Measurements from ENCODE around the gene GANC.
"Not testable (repeated sequence)": the region's sequence is repeated elsewhere in the genome, so short reads cannot be mapped to it uniquely, and the experiment has no call there.

The GANC gene

DNA sequence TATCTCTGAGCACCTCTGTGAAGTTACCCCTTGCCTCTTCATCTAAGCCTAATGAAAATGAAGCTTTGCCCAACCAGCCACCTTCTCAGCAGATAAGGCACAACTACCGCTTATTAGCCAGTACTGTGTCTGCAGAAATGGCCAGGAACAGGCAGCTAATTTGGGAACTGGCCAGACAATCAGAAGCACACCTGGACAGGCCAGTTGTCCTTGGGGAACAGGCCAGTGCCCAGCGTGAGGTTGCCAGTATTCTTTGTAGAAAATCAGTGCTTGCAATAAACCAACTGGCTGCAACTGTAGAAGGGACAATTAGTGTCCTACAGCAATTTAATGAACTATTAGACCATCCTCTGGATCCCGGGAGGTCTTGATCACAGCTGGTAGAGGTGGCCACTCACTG is 10.7 kb downstream of the GANC start:
- DNase-seq, result no peak

DNA sequence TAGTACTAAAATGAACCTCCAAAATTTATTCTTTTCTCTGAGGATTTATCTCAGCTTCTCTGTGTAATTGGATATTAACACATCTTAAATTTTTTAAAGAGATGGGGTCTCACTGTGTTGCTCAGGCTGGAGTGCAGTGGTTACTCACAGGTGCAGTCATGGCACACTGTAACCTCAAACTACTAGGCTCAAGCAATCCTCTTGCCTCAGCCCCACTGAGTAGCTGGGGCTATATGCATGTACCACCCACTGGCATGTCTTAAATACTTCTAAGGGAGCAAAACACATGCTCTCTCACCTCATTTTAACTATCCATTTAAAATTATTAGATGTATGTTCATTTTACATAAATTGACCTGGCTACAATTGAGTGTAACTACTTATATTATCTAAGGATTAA is 11.6 kb downstream of the GANC start:
- no peak for DNase-seq

DNA sequence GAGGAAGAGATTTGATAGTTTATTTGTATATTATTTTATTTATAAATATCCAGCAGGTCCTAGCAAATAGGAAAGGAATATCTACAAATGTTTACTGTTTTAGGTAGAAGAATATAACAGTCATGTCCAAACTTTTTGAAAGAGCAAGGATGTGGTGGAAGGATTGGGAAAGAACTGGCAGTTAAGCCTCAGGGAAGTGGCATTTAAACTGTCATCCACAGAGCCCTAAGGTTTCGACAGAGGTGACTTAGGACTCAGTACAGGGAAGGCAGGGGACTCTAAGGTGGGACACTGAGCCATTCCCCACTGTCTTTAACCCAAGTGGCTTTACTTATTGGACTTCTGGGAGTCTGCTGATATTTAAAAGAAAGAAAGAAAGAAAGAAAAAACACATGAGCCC is 12.0 kb downstream of the GANC start:
- DNase-seq, result no peak

DNA sequence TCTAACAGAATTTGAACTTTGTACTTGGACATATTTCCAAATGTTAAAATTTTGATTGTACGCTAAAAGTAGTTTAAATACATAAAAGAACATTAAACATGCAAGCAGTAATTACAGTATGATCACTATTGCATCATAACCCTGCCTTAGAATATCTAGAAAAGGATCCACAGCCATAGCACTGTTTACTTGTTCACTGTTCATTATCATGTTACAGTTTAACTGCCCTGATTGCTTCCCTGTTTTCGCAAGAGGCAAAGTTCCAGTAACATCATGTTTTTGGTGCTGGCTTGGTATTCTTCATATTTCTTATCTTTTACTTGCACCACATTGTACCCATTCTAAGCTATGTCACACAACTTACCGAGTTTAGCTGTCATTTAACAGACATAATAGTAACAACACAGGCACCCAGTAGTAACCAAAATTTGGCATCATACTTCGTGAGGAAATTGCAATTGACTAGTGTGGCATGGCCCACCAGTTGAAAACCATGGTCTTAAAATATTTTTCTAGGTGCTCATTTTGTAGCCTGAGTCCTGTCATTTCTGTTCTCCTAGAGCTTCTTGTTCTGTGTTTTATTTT is 13.5 kb downstream of the GANC start:
- no peak for DNase-seq

DNA sequence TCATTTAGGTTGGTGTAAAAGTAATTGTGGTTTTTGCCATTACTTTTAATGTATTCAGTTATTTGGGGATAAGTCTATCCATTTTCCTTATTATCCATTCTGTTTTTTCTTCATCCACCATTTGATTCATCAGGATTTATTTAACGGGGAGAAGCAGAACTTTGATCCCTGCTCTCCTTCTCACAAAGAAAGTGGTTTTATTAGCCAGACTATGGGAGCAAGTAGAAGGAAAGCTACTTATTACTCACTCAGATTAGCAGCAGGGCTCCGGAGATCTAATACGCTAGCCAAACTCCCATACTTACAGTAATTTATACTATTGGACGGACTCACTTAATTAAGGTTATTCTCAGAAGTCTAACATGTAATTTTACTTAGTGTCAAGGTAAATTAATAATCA is 14.9 kb downstream of the GANC start:
- DNase-seq, result no peak

DNA sequence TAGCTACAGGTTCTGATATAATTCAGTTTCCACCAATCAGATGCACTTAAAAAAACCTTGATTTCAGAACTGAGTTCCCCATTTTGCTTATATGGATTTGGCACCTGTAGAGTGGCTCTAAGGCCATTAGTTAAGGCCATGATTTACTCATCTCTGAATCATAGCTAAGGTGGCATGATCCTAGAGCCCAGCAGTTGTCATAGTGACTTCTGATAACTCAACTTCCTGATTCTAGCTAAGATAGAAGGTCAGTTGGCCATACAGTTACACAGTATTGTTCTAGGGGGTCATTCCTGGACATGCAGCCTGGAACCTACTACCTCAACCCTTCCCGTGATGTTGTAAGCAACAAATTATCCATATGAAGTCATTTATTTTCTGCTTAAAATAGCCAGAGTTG is 16.2 kb downstream of the GANC start:
- DNase-seq, result no peak

DNA sequence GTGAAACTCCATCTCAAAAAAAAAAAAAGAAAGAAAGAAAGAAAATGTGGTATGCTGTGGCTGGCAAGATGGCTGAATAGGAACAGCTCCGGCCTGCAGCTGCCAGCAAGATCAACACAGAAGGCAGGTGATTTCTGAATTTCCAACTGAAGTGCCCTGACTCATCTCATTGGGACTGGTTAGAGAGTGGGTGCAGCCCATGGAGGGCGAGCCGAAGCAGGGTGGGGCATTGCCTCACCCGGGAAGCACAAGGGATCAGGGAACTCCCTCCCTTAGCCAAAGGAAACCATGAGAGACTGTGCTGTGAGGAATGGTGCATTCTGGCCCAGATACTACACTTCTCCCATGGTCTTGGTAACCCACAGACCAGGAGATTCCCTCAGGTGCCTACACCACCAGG is 28.0 kb downstream of the GANC start:
- DNase-seq, result not testable (repeated sequence)

DNA sequence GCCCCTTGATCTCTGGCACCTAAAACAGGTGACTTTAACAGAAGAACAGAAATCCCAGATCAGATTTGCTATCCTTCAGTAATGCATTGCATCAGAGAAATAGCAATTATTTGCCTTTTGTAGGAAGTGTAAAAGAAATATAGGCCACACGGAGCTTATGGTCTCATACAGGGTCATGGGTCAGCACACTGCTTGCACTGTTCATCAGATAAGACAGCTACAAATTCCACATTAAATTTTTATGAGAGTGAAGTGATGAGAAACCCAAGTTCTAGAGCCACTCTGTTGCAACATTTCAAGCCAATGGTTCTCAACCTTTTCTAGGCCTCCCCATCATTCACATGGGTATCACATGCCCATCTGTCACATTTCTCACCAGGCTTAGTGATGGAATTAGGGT is 33.7 kb downstream of the GANC start:
- no peak for DNase-seq

DNA sequence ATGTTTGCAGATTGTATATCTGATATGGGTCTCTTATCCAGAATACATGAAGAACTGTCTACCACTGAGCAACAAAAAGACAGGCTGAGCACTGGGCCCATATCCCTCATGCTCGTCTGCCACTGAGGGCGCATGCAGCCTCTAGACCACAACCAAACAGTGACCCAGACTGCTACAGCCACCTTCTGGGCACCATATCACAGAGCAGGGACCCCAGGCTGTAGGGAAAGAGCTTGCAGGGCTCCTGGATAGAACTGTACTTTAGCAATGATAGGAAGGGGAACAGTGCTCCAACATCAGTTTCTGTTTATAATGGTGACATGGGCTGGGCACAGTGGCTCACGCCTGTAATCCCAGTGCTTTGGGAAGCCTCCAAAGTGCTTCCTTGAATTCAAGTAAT is 40.5 kb downstream of the GANC start:
- DNase-seq, result no peak

DNA sequence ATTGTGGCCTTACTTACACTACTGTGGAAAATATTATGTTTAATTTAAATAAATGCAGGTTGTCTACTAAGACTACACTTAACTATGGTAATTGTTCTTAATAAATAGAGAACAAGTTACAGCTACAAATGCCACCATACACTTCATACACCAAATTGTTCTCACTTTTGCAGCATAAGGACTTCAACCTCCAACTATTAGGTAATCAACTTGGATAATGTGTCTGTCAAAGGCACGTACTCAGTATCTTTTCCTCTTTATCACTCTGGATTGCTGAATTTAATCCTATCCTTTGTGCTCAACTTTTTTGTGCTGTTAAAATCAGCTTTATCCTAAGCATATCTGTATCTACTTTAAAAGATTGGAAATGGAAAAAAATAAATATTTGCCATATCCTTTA is 41.8 kb downstream of the GANC start:
- no peak for DNase-seq

DNA sequence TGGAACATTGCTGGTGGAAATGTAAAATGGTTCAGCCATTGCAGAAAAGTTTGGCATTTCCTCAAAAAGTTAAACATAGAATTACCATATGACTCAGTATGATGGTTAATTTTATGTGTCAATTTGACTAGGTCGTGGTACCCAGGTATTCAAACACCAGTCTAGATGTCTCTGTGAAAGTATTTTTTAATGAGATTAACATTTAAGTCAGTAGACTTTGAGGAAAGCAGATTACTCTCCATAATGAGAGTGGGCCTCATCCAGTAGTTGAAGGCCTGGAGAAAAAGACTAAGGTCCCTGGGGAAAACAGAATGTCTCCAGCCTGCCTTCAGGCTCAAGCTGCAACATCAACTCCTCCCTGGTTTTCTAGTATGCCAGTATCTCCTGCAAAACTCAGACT is 42.5 kb downstream of the GANC start:
- DNase-seq, result no peak

DNA sequence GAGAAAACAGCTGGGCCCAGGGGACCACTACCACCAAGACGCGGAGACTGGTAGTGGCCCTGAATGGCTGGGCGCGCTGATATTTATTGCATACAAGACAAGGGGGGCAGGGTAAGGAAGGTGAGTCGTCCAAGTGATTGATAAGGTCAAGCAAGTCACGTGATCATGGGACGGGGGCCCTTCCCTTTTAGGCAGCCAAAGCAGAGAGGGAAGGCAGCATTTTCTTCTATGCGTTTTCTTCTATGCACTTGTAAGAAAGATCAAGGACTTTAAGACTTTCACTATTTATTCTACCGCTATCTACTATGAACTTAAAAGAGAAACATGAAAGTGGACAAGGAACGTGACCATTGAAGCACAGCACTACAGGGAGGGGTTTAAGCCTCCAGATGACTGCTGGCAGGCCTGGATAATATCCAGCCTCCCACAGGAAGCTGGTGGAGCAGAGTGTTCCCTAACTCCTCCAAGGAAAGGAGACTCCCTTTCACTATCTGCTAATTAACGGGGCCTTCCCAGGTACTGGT is 43.3 kb downstream of the GANC start:
- not testable (repeated sequence) for DNase-seq

DNA sequence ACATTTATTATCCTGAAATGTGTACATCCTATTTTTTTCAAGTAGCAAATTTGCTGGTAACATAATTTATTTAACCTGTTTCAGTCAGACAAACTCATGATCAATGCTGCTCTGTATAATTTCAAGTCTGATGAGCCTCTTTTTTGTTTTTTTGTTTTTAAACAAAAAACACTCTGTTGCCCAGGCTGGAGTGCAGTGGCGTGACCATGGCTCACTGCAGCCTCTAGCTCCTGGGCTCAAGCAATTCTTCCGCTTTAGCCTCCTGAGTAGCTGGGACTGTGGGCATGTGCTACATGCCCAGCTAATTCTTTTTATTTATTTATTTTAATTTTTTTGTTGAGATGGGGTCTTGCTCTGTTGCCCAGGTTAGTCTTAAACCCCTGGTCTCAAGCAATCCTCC is 46.2 kb downstream of the GANC start:
- no peak for DNase-seq

DNA sequence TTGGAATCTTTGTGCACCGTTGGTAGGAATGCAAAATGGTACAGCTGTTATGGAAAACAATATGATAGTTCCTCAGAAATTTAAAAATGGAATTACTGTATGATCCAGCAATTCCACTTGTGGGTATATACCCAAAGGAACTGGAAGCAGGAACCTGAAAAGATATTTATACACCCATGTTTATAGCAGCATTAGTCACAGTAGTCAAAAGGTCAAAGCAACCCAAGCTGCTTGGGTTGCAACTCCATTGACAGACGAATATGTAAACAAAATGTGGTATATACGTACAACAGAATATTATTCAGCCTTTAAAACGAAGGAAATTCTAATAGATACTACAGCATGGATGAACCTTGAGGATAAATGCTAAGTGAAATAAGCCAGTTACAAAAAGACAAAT is 51.3 kb downstream of the GANC start:
- DNase-seq, result no peak

DNA sequence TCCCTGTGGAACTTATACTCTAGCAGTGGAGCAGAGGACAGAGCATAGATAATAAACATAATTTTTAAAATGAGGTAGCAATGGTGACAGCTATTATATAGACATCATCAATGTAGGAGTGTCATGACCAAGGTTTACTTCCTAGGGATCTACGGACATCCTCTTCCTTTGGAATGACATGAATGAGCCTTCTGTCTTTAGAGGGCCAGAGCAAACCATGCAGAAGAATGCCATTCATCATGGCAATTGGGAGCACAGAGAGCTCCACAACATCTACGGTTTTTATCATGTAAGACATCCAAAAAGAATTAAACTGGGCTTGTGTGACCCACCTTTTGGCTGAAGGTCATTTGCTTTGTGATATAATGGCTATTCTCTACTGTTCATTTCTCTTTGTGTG is 56.2 kb downstream of the GANC start:
- no peak for DNase-seq

DNA sequence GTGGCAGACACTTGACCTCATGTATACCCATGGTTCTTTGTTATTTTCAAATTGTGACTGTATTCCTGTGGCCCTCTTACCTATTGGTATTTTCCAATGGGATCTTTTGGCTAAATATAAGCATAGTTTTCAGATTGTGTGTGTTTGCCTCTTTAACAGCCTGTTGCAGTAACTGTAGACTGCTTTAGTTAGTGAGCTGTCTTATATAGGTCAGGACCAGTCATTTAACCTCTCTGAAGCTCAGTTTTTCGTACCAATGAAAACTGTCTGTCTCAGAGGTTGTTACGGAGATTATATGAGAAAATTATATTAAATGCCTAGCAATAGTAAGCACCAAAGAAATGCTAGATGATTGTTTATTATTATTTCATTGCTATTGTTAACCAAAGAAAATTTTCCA is 57.0 kb downstream of the GANC start:
- DNase-seq, result no peak

DNA sequence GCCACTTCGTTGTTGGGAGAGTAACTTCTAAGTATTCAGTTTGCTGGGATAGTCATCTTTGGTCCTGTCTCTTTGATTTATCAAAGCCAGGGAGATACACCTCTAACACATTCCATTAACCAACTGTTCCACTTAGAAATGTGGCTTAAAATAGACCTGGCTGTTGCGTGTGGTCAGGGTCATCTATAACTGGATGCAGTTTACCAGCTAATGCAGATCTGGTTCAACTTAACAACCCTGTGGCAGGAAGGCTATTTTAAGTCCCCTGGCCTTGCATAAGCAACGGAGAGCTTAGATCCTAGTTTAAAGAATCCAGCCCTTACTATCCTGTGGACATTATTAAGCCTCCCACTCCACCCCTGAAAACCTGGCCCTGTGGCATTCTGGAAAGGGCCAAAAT is 58.2 kb downstream of the GANC start:
- no peak for DNase-seq

DNA sequence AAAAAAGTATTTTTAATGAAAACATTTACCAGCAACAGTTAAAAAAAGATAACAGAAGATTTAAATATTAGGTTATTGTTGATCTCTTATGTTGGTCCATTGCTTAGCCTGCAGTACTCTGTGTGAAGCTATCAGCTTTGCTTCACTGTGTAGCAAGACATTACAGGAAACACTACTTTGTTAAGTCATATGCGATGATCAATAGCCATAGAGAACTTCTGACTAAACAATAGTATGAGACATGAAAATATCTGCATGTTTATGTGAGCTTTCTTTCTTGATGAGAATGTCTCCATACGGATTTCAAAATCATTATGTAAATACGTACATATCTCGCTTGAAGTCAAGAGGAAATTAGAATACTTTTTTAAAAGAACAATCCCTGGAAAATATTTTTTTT is 59.3 kb downstream of the GANC start:
- DNase-seq, result no peak

DNA sequence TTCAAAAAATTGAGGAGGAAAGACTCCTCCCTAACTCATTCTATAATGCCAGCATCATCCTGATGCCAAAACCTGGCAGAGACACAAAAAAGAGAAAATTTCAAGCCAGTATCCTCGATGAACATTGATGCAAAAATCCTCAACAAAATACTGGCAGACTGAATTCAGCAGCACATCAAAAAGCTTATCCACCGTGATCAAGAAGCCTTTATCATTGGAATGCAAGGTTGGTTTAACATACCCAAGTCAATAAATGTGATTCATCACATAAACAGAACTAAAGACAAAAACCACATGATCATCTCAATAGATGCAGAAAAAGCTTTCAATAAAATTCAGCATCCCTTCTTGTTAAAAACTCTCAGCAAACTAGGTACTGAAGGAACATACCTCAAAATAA is 62.1 kb downstream of the GANC start:
- no peak for DNase-seq

DNA sequence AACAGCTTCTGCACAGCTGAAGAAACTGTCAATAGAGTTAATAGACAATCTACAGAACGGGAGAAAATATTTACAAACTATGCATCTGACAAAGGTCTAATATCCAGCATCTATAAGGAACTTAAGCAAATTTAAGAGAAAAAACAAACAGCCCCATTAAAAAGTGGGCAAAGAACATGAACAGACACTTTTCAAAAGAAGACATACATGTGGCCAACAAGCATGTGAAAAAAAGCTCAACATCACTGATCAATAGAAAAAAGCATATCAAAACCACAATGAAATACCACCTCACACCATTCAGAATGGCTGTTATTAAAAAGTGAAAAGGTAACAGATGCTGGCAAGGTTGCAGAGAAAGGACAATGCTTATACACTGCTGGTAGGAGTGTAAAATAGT is 63.6 kb downstream of the GANC start:
- not testable (repeated sequence) for DNase-seq

DNA sequence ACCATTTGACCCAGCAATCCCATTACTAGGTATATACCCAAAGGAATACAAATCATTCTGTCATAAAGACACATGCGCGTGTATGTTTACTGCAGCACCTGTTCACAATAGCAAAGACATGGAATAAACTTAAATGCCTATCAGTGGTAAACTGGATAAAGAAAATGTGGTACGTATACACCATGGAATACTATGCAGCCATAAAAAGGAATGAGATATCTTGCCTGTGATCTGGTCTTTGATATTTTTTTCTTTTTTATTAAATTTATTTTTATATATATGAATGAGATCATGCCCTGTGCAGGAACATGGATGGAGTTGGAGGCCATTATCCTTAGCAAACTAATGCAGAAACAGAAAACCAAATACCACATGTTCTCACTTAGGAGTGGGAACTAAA is 64.1 kb downstream of the GANC start:
- DNase-seq, result not testable (repeated sequence)

DNA sequence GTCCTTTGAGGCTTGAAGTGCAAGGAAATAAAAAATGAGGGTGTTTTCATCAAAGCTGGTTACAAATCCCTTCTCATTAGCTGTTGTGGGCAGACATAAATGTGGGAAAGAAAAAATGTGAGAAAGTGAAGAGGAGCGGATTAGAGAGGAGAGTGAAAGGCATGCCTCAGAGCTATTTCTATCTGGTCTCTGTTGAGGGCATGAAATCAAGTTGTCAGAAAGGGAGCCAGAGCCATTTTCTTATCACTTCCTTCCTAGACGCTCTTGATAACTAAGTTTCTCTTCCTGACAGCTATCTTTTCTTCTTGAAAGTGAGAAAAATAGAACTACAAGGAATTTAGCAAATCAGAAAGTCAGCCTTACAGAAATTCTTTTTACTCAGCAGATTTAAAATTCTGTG is 65.5 kb downstream of the GANC start:
- DNase-seq, result no peak

DNA sequence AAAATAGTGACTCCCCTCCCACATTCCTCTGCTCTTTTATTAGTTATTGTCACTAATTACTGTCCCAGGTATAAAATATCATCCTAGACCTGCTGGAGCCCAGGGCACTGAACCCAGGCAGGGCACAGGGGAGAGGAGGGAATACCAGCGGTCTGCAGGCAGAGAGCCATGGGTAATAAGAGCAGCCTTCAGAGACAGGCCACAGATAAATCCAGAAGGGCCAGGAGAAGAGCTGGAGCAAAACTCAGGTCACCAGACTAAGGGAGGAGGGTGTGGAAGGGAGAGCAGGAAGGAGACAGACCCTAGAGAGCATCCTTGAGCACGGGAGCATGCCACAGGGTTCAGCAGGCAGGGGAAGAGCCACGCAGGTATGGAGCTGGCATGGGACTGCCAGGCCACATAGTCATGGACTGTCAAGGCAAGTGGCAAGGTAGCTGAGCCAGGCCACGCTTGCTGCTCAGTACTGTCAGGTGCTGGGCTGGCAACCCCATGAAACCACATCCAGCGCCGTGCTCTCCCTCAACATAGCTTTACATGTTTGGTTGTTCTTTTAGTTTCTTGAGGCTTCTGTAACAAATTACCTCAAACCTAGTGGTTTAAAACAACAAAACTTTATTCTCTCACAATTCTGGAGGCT is 70.7 kb downstream of the GANC start:
- DNase-seq, result no peak

DNA sequence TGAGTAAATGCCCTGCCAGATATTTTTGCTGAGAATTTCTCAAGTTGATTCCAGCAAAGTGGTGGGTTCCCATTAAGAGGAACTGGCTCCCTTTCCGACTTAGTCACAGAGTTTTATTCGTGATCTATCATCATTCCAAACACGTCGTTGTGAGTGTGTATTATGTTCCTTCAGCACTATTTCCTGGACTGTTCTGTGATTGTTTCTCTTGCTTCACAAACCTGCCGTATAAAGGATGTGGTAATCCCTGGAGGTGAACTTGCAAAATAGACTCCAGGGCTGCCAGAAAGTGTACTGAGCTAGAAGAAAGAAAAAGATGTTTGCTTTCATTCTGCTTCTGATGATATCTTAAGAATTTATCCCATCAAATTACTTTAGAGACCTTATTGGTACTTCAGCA is 71.8 kb downstream of the GANC start:
- DNase-seq, result no peak

DNA sequence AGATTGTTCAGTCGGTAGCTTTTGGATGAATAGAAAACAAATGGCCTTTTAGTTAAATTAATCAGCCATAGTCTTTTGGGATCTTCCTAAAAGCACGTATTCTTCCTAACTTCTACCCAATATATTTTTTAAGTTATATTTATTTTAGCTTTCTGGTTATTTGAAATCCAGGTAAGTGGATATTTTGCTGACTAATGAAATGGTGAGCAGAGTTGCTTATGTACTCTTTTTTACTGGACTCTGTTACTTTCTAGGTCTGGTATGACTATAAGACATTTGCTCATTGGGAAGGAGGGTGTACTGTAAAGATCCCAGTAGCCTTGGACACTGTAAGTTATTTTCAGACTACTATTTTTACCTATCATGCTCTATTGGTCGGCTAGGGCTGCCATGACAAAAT is 72.5 kb downstream of the GANC start:
- DNase-seq, result no peak
